Colonic mucosa (tissue), 4 donors: ENCODE measurements around the gene KNTC1. TPM values are rescaled to one million over a fixed set of nuclear protein-coding genes. Genes with fewer than 3 reads are reported as not detected.

Experiments
- DNase-seq: peaks from one replicate; pipeline ENCODE4 v3.0.0-alpha.2; 2020
- H3K27ac ChIP-seq: fragments of 200-600 bp; one replicate; pipeline ENCODE4 v1.8.0; 2021
- H3K27me3 ChIP-seq: fragments of 200-600 bp; one replicate; pipeline ENCODE4 v1.8.0; 2021
- H3K36me3 ChIP-seq: fragments of 200-600 bp; one replicate; pipeline ENCODE4 v1.8.0; 2021
- H3K4me1 ChIP-seq: fragments of 200-600 bp; one replicate; pipeline ENCODE4 v1.8.0; 2021; ENCODE audit warnings: mild to moderate bottlenecking
- H3K4me3 ChIP-seq: fragments of 200-600 bp; one replicate; pipeline ENCODE4 v1.8.0; 2021
- H3K9ac ChIP-seq, 2 donors: one replicate each; pipeline ENCODE4 v1.7.0; 2013; ENCODE audit warnings: control low read depth in 2 of 2, low read depth in 2 of 2, low read length in 2 of 2
- H3K9me3 ChIP-seq: fragments of 200-600 bp; one replicate; pipeline ENCODE4 v1.8.0; 2021
- intact Hi-C: fragments of 100-400 bp; cut with DNase I; formaldehyde crosslinking; loops from one replicate; pipeline ENCODE4 v1.14.1; 2022
- total RNA-seq, 2 donors: library from RNA; stranded (reverse); fragmentation: NEBNext Ultra II Directional in 1 of 2; extraction: Animal tissue kit (Norgen Biotek cat#: 25700) in 1 of 2; gene quantifications; one replicate each; pipeline ENCODE4 v1.2.1, GENCODE V29; 2021
- TF ChIP-seq, protein P1 (sequence below): fragments of 200-600 bp; IDR thresholded peaks from one replicate; pipeline ENCODE4 v1.8.0; 2022; ENCODE audit warnings: antibody characterized with exemption, mild to moderate bottlenecking
- donor health status: healthy.
- donor health status: DM: no; HTN: no; CAD: no.
- donor health status: DM: no; HTN: no; CAD: no.

The KNTC1 gene
- total RNA-seq, 2 donors from 2014 or later = 15.1 to 41.2 TPM

DNA sequence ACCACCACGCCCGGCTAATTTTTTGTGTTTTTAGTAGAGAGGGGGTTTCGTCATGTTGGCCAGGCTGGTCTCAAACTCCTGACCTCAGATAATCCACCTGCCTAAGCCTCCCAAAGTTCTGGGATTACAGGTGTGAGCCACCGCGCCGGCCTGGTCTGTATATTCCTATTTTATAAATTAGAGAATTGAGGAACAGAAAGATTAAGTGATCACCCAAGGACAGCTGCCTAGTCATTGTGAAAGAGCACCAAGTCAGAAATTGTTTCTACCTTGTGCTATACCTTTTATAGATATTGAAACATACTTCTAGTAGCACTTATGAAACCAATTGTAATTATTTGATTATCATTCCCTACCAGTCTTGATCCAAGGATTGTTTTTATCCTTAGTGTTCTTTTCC is 1.9 kb downstream of the KNTC1 start:
- DNase-seq = no peak
- Histone ChIP-seq H3K4me3 (no peak overlapping the region), H3K27me3 (no peaks in the 10 kb centered on the region), H3K27ac (no peak overlapping the region), H3K9ac (no peak overlapping the region), H3K9me3 (no peaks in the 10 kb centered on the region), H3K36me3 (no peaks in the 10 kb centered on the region), H3K4me1 (peaks cover 10% of the 10 kb centered on the region)
- TF ChIP-seq, protein P1, sequence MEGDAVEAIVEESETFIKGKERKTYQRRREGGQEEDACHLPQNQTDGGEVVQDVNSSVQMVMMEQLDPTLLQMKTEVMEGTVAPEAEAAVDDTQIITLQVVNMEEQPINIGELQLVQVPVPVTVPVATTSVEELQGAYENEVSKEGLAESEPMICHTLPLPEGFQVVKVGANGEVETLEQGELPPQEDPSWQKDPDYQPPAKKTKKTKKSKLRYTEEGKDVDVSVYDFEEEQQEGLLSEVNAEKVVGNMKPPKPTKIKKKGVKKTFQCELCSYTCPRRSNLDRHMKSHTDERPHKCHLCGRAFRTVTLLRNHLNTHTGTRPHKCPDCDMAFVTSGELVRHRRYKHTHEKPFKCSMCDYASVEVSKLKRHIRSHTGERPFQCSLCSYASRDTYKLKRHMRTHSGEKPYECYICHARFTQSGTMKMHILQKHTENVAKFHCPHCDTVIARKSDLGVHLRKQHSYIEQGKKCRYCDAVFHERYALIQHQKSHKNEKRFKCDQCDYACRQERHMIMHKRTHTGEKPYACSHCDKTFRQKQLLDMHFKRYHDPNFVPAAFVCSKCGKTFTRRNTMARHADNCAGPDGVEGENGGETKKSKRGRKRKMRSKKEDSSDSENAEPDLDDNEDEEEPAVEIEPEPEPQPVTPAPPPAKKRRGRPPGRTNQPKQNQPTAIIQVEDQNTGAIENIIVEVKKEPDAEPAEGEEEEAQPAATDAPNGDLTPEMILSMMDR = no peak
- intact Hi-C loops = no loop called here

DNA sequence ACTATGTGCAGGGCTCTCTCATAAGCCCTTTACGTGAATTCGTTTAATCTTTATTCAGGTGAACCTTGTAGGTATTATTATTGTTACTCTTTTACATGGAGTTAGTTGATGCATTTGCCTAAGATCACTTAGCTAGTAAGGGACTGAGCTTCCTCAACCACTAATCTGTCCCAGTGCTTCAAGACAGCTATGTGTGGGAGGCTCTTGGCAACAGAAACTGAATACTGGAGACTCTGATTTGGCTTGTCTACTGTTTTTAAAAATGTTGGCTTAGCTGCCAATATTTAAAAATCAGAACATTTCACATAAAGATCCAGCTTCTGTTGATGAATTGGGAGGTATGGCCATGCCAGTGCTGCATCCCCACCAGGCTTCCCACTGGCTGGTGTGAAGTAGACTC is 6.8 kb downstream of the KNTC1 start:
- no peaks in the 10 kb centered on the region for H3K27me3 ChIP-seq
- no peak overlapping the region for H3K4me3 ChIP-seq
- TF ChIP-seq, protein P1 = no peak
- intact Hi-C loops = no loop called here
- no peak overlapping the region for H3K27ac ChIP-seq
- no peaks in the 10 kb centered on the region for H3K36me3 ChIP-seq
- H3K9me3 ChIP-seq = no peaks in the 10 kb centered on the region
- no peaks in the 10 kb centered on the region for H3K4me1 ChIP-seq
- H3K9ac ChIP-seq = no peak overlapping the region
- DNase-seq = no peak

DNA sequence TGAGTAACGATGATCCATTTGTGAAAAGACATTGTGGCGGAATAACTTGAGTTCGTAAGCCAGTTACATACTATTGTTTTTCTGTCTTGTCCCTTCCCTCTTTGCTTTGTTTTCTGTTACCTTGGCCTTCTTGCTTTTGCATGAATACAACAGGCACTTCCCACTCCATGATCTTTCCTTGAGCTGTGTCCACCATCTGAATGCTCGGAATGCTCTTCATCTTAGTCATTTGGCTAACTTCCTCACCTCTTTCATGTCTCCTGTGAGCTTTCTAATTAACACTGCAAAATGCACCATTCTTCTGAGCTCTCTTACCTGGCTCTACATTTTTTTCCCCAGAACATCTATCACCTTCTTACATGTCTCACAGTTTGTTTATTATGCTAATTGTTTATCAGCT is 10.0 kb downstream of the KNTC1 start:
- Histone ChIP-seq H3K9ac (no peak overlapping the region), H3K4me3 (no peak overlapping the region), H3K27ac (no peak overlapping the region), H3K9me3 (no peaks in the 10 kb centered on the region), H3K36me3 (no peaks in the 10 kb centered on the region), H3K4me1 (no peaks in the 10 kb centered on the region), H3K27me3 (no peaks in the 10 kb centered on the region)
- intact Hi-C loops = no loop called here
- TF ChIP-seq, protein P1 = no peak
- DNase-seq = no peak

DNA sequence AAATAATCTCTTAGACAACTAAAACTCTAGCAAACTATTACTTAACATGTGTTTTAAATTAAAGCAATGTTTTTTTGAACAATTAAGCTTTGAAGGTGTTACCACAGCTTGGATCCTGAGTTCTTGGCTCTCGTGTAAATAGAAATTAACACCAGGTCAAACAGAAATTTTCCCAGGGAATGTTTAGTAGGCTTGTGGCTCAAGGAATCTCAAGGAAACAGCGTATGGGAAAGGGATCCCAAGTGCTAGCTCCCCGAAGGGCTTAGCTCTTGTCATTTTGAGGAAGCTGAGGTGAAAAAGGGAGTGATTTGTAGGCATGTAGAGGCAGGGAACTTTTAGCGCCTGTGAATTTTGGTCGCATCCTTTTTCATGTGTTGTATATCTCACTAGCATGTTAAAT is 11.4 kb downstream of the KNTC1 start:
- TF ChIP-seq, protein P1 = no peak
- DNase-seq = no peak
- Histone ChIP-seq H3K36me3 (no peaks in the 10 kb centered on the region), H3K27me3 (no peaks in the 10 kb centered on the region), H3K4me1 (no peaks in the 10 kb centered on the region), H3K9ac (no peak overlapping the region), H3K27ac (no peak overlapping the region), H3K9me3 (no peaks in the 10 kb centered on the region), H3K4me3 (no peak overlapping the region)
- intact Hi-C loops = no loop called here

DNA sequence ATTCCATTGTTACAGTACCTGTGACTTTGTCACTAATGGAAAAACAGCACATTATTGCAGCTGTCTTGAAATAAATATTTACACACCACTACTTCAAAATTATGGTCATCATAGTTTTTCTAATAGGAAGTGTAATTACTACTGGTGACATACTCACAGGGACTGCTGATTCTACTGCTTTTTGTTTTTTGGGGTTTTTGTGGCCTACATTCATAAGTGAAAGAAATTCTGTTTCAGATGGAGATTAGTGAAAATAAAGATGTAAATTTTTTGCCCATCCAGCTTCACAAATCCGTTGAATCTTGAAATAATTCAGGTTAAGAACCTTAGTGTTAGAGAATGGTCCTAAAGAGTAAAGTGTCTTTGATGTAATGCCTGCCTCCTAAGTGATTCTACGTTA is 17.5 kb downstream of the KNTC1 start:
- DNase-seq = no peak
- Histone ChIP-seq H3K36me3 (no peaks in the 10 kb centered on the region), H3K9ac (no peak overlapping the region), H3K27me3 (no peaks in the 10 kb centered on the region), H3K9me3 (no peaks in the 10 kb centered on the region), H3K4me1 (no peaks in the 10 kb centered on the region), H3K27ac (no peak overlapping the region), H3K4me3 (no peak overlapping the region)
- TF ChIP-seq, protein P1 = no peak
- intact Hi-C loops = no loop called here

DNA sequence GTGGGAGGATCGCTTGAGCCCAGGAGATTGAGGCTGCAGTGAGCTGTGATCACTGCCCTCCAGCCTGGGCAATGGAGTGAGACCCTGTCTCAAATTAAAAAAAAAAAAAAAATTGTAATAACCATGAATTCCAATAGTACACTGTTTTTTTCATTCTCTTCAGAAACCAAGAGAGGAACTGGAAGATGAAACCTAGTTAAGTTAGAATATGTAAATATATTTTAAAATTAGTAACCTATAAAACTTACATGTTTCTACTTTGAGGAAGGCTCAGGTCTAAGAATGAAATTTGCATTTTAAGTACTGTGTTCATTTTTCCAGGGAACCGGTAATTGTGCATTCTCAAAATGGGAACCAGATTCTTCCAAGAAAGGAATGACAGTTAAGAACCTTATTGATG is 18.8 kb downstream of the KNTC1 start:
- Histone ChIP-seq H3K9ac (no peak overlapping the region), H3K27ac (no peak overlapping the region), H3K4me1 (no peaks in the 10 kb centered on the region), H3K36me3 (no peaks in the 10 kb centered on the region), H3K9me3 (no peaks in the 10 kb centered on the region), H3K4me3 (no peak overlapping the region), H3K27me3 (no peaks in the 10 kb centered on the region)
- intact Hi-C loops = no loop called here
- TF ChIP-seq, protein P1 = no peak
- no peak for DNase-seq
